VCaP (cell line): Measurements from ENCODE around the gene CDCA7L.

ENCODE experiments used
- H3K27ac ChIP-seq: fragments of 450-650 bp; 2 replicates; pipeline ENCODE4 v1.5.1; 2017
- CTCF ChIP-seq: fragments of 450-650 bp; conservative IDR thresholded peaks from 2 replicates; pipeline ENCODE4 v1.5.1; 2017; ENCODE audit warnings: mild to moderate bottlenecking, moderate library complexity

The CDCA7L gene

GRCh38 chr7:21971780-21972396 lies 26.2 kb upstream of the CDCA7L start:
- no peak overlapping the region for H3K27ac ChIP-seq
- no peak for TF ChIP-seq CTCF

- H3K27ac ChIP-seq: no peak overlapping the region
- TF ChIP-seq CTCF: no peak
Measured at GRCh38 chr7:21969822-21970221, 24.1 kb upstream of the CDCA7L start.

GRCh38 chr7:21967598-21968003 lies 21.9 kb upstream of the CDCA7L start:
- H3K27ac ChIP-seq: no peak overlapping the region
- no peak for TF ChIP-seq CTCF

GRCh38 chr7:21966271-21966670 lies 20.6 kb upstream of the CDCA7L start:
- H3K27ac ChIP-seq: no peak overlapping the region
- no peak for TF ChIP-seq CTCF

GRCh38 chr7:21965291-21965690 lies 19.6 kb upstream of the CDCA7L start:
- no peak overlapping the region for H3K27ac ChIP-seq
- no peak for TF ChIP-seq CTCF

- no peak overlapping the region for H3K27ac ChIP-seq
- TF ChIP-seq CTCF: no peak
Measured at GRCh38 chr7:21962677-21963076, 17.0 kb upstream of the CDCA7L start.

- no peak overlapping the region for H3K27ac ChIP-seq
- no peak for TF ChIP-seq CTCF
Measured at GRCh38 chr7:21960922-21961321, 15.2 kb upstream of the CDCA7L start.
